ENCODE results near the gene CLTC. TPM values are rescaled to one million over a fixed set of nuclear protein-coding genes. Genes with fewer than 3 reads are reported as not detected.

CLTC gene
- polyA plus RNA-seq, 2 of the 4 experiments (the other 2 are of a cell fraction): 183 to 360 TPM

GRCh38 chr17:59707149-59707970 lies 87.7 kb downstream of the CLTC start, which contains the start of the genes PTRH2 and VMP1 (continued):
- peak; percentile 91 for TF ChIP-seq REST (IDR thresholded peaks at IDR 0.05)
- no peak; the same call in 1 of the 2 replicates for TF ChIP-seq KDM5A (IDR thresholded peaks at IDR 0.05)
- TF ChIP-seq, protein P1, sequence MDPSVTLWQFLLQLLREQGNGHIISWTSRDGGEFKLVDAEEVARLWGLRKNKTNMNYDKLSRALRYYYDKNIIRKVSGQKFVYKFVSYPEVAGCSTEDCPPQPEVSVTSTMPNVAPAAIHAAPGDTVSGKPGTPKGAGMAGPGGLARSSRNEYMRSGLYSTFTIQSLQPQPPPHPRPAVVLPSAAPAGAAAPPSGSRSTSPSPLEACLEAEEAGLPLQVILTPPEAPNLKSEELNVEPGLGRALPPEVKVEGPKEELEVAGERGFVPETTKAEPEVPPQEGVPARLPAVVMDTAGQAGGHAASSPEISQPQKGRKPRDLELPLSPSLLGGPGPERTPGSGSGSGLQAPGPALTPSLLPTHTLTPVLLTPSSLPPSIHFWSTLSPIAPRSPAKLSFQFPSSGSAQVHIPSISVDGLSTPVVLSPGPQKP (IDR thresholded peaks at IDR 0.05; ENCODE audit: low read depth, low read length): no peak
- no peak for TF ChIP-seq NPAS2 (CRISPR knock-in tag; IDR thresholded peaks at IDR 0.05; ENCODE audit: borderline replicate concordance)
- TF ChIP-seq JUN (IDR thresholded peaks at IDR 0.05): peak; percentile 93 to 95
- peak; percentile 51 for TF ChIP-seq GATA3 (IDR thresholded peaks at IDR 0.05; ENCODE audit: borderline replicate concordance)
- TF ChIP-seq ZFP36 (IDR thresholded peaks at IDR 0.05; ENCODE audit: borderline replicate concordance, partially characterized antibody): no peak
- TF ChIP-seq MAFK (IDR thresholded peaks at IDR 0.05; ENCODE audit: partially characterized antibody): peak; percentile 73
- peak; percentile 95 for TF ChIP-seq CHD2 (IDR thresholded peaks at IDR 0.05; ENCODE audit: low read length, partially characterized antibody)
- TF ChIP-seq NFE2L2 (conservative IDR thresholded peaks at IDR 0.05; ENCODE audit: low read length): 0 out of 2 replicates have a peak, but pooled peaks have one; percentile 4
- 0 out of 3 replicates have a peak, but pooled peaks have one; percentile 3 for TF ChIP-seq SMC3 (IDR thresholded peaks at IDR 0.05)
- TF ChIP-seq BHLHE40 (IDR thresholded peaks at IDR 0.05; ENCODE audit: low read depth, low read length): peak; percentile 94
- TF ChIP-seq, protein P2, sequence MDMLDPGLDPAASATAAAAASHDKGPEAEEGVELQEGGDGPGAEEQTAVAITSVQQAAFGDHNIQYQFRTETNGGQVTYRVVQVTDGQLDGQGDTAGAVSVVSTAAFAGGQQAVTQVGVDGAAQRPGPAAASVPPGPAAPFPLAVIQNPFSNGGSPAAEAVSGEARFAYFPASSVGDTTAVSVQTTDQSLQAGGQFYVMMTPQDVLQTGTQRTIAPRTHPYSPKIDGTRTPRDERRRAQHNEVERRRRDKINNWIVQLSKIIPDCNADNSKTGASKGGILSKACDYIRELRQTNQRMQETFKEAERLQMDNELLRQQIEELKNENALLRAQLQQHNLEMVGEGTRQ (IDR thresholded peaks at IDR 0.05): 0 out of 2 replicates have a peak, but pooled peaks have one; percentile 9
- peak; percentile 39; the same call in 1 of the 2 replicates for TF ChIP-seq TP53 (CRISPR knock-in tag; IDR thresholded peaks at IDR 0.05)
- TF ChIP-seq HMGXB4 (CRISPR knock-in tag; IDR thresholded peaks at IDR 0.05; ENCODE audit: borderline replicate concordance): no peak
- TF ChIP-seq RNF2 (IDR thresholded peaks at IDR 0.05; ENCODE audit: borderline replicate concordance, low read depth): no peak
- no peak for TF ChIP-seq NR3C1 (IDR thresholded peaks at IDR 0.05)
- TF ChIP-seq RARB (CRISPR knock-in tag; IDR thresholded peaks at IDR 0.05): 0 out of 2 replicates have a peak, but pooled peaks have one; percentile 59
- peak; percentile 97 for TF ChIP-seq MYC (IDR thresholded peaks at IDR 0.05; ENCODE audit: borderline replicate concordance, low read length)
- TF ChIP-seq RAD21 (conservative IDR thresholded peaks at IDR 0.05 in 1 of 2, IDR thresholded peaks at IDR 0.05 in 1 of 2): 0 out of 5 replicates have a peak, but pooled peaks of 1 of the 2 experiments have one; percentile 2
- peak; percentile 91 for TF ChIP-seq PHF8 (IDR thresholded peaks at IDR 0.05; ENCODE audit: borderline replicate concordance, low read depth)
- TF ChIP-seq FOSB (CRISPR knock-in tag; IDR thresholded peaks at IDR 0.05): no peak
- TF ChIP-seq TFCP2L1 (CRISPR knock-in tag; IDR thresholded peaks at IDR 0.05): peak; percentile 70; the same call in 1 of the 2 replicates
- no peak for TF ChIP-seq CTCF (IDR thresholded peaks at IDR 0.05)
- TF ChIP-seq FOSL2 (IDR thresholded peaks at IDR 0.05): no peak
- 0 out of 2 replicates have a peak, but pooled peaks have one; percentile 45 for TF ChIP-seq FOSL2 (CRISPR knock-in tag; IDR thresholded peaks at IDR 0.05)
- TF ChIP-seq MAX (IDR thresholded peaks at IDR 0.05): peak; percentile 99
- no peak for TF ChIP-seq RFX5 (IDR thresholded peaks at IDR 0.05)
- TF ChIP-seq ZSCAN20 (CRISPR knock-in tag; IDR thresholded peaks at IDR 0.05): no peak
- peak; percentile 93 for TF ChIP-seq POLR2AphosphoS2 (conservative IDR thresholded peaks at IDR 0.05; ENCODE audit: low read length)
- peak; percentile 83 for TF ChIP-seq E2F6 (IDR thresholded peaks at IDR 0.05; ENCODE audit: borderline replicate concordance, low read depth)
